ENCODE measurements around the gene PATJ.
"Not testable (repeated sequence)": the region's sequence is repeated elsewhere in the genome, so short reads cannot be mapped to it uniquely, and the experiment has no call there.

- TF ChIP-seq POLR2A, CTCF (IDR thresholded peaks at IDR 0.05): not testable (repeated sequence)
Observed at GRCh38 chr1:61837607-61838006, 95.3 kb downstream of the PATJ start.
